Rectal smooth muscle tissue (tissue), 1 donor: ENCODE data around the gene TLR2.

ENCODE experiments used
- H3K27ac ChIP-seq: one replicate; pipeline ENCODE4 v1.7.0; 2013; ENCODE audit warnings: low read depth, low read length, inconsistent platforms
- H3K27me3 ChIP-seq: one replicate; pipeline ENCODE4 v1.7.0; 2013; ENCODE audit warnings: low read length; ENCODE audit not compliant: control insufficient read depth, insufficient read depth
- H3K36me3 ChIP-seq: one replicate; pipeline ENCODE4 v1.7.0; 2013; ENCODE audit warnings: low read length; ENCODE audit not compliant: control insufficient read depth, insufficient read depth
- H3K4me1 ChIP-seq: one replicate; pipeline ENCODE4 v1.7.0; 2013; ENCODE audit warnings: low read length; ENCODE audit not compliant: control insufficient read depth, insufficient read depth
- H3K4me3 ChIP-seq: one replicate; pipeline ENCODE4 v1.7.0; 2013; ENCODE audit warnings: low read length
- H3K9ac ChIP-seq: one replicate; pipeline ENCODE4 v1.7.0; 2013; ENCODE audit warnings: low read length

Gene TLR2

GRCh38 chr4:153725136-153725830 is 41.2 kb downstream of the TLR2 start:
- H3K9ac ChIP-seq: no peak overlapping the region
- no peaks in the 10 kb centered on the region for H3K36me3 ChIP-seq
- no peaks in the 10 kb centered on the region for H3K4me1 ChIP-seq
- H3K27me3 ChIP-seq: no peaks in the 10 kb centered on the region
- H3K4me3 ChIP-seq: no peak overlapping the region
- H3K27ac ChIP-seq: no peak overlapping the region

DNA sequence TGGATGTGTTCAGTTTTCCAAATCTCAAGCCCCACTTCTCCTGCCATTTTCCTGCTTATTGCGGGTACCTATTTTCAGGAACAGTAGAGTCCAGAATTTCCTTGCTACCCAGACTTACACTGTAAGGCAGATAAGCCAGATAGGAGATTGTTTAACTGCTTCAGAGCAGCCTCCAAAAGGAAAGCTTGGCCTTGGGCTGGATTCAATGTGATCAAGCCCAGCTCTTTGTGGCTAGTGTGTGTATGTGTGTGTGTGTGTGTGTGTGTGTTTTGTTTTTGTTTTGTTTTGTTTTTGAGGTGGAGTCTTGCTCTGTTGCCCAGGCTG is 41.7 kb downstream of the TLR2 start:
- H3K36me3 ChIP-seq: no peaks in the 10 kb centered on the region
- H3K9ac ChIP-seq: no peak overlapping the region
- H3K27me3 ChIP-seq: no peaks in the 10 kb centered on the region
- no peaks in the 10 kb centered on the region for H3K4me1 ChIP-seq
- H3K4me3 ChIP-seq: no peak overlapping the region
- H3K27ac ChIP-seq: no peak overlapping the region

GRCh38 chr4:153728151-153728550 is 44.1 kb downstream of the TLR2 start:
- no peak overlapping the region for H3K27ac ChIP-seq
- no peak overlapping the region for H3K4me3 ChIP-seq
- H3K4me1 ChIP-seq: no peaks in the 10 kb centered on the region
- no peaks in the 10 kb centered on the region for H3K36me3 ChIP-seq
- no peaks in the 10 kb centered on the region for H3K27me3 ChIP-seq
- H3K9ac ChIP-seq: no peak overlapping the region

DNA sequence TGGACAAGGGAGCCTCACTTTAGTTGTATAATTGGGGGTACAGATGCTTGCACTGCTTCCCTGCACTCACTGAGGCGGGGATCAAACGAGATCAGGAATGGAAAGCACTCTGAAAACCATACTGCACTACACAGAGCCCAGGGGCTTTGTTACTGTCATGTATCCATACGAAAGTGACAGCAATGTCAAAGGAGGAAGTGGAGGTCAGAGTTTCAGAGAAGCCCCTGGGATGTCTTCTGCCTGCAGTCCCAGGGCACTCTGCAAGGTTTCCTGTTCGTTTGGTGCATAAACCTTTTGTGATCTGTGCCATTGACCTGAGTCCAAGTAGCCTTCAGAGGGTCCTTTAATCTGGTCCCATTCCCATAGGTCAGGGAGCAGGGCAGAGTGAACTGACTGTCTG is 44.6 kb downstream of the TLR2 start:
- no peaks in the 10 kb centered on the region for H3K36me3 ChIP-seq
- no peak overlapping the region for H3K9ac ChIP-seq
- H3K4me1 ChIP-seq: no peaks in the 10 kb centered on the region
- no peaks in the 10 kb centered on the region for H3K27me3 ChIP-seq
- no peak overlapping the region for H3K27ac ChIP-seq
- H3K4me3 ChIP-seq: no peak overlapping the region

GRCh38 chr4:153729895-153730294 is 45.8 kb downstream of the TLR2 start:
- Histone ChIP-seq H3K27me3 (no peaks in the 10 kb centered on the region), H3K9ac (no peak overlapping the region), H3K27ac (no peak overlapping the region), H3K4me3 (no peak overlapping the region), H3K4me1 (no peaks in the 10 kb centered on the region), H3K36me3 (no peaks in the 10 kb centered on the region)

- no peaks in the 10 kb centered on the region for H3K4me1 ChIP-seq
- no peak overlapping the region for H3K27ac ChIP-seq
- H3K9ac ChIP-seq: no peak overlapping the region
- H3K4me3 ChIP-seq: no peak overlapping the region
- H3K36me3 ChIP-seq: no peaks in the 10 kb centered on the region
- H3K27me3 ChIP-seq: no peaks in the 10 kb centered on the region
Observed at GRCh38 chr4:153731239-153731638, 47.2 kb downstream of the TLR2 start.

GRCh38 chr4:153733751-153734448 is 49.8 kb downstream of the TLR2 start:
- Histone ChIP-seq H3K4me1 (no peaks in the 10 kb centered on the region), H3K9ac (no peak overlapping the region), H3K27ac (no peak overlapping the region), H3K4me3 (no peak overlapping the region), H3K36me3 (no peaks in the 10 kb centered on the region), H3K27me3 (no peaks in the 10 kb centered on the region)

DNA sequence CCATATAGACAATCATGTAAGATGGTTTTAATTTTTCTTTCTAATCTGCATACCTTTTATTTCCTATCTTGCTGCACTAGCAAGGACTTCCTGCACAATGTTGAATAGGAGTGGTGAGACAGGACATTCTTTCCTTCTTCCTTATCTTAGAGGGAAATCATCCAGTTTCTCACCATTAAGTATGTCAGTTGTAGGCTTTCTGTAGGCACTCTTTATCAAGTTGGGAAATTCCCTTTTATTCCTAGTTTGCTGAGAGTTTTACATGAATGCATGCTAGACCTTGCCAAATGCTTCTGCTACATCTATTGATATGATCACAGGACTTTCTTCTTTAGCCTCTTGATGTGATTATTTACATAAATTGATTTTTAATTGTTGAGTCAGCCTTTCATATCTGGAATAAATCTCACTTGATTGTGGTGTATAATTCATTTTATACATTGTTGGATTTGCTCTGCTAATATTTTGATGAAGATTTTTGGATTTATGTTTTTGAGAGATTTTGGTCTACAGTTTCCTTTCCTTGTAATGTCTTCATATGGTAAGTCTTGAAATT is 51.9 kb downstream of the TLR2 start:
- Histone ChIP-seq H3K9ac (no peak overlapping the region), H3K36me3 (no peaks in the 10 kb centered on the region), H3K4me1 (no peaks in the 10 kb centered on the region)

GRCh38 chr4:153741541-153741940 is 57.5 kb downstream of the TLR2 start:
- Histone ChIP-seq H3K27me3 (no peaks in the 10 kb centered on the region), H3K4me1 (no peaks in the 10 kb centered on the region), H3K36me3 (no peaks in the 10 kb centered on the region), H3K4me3 (no peak overlapping the region), H3K9ac (no peak overlapping the region), H3K27ac (no peak overlapping the region)

More for the DNA sequence above, 51.9 kb downstream of the TLR2 start:
- no peak overlapping the region for H3K27ac ChIP-seq
- H3K27me3 ChIP-seq: no peaks in the 10 kb centered on the region
- no peak overlapping the region for H3K4me3 ChIP-seq

- no peak overlapping the region for H3K27ac ChIP-seq
- H3K36me3 ChIP-seq: no peaks in the 10 kb centered on the region
- no peaks in the 10 kb centered on the region for H3K27me3 ChIP-seq
- no peaks in the 10 kb centered on the region for H3K4me1 ChIP-seq
- H3K9ac ChIP-seq: no peak overlapping the region
- no peak overlapping the region for H3K4me3 ChIP-seq
Observed at GRCh38 chr4:153745651-153746050, 61.6 kb downstream of the TLR2 start.

- H3K27ac ChIP-seq: no peak overlapping the region
- no peak overlapping the region for H3K4me3 ChIP-seq
- H3K9ac ChIP-seq: no peak overlapping the region
- H3K4me1 ChIP-seq: no peaks in the 10 kb centered on the region
- no peaks in the 10 kb centered on the region for H3K36me3 ChIP-seq
- no peaks in the 10 kb centered on the region for H3K27me3 ChIP-seq
Observed at GRCh38 chr4:153747406-153747955, 63.4 kb downstream of the TLR2 start.

- Histone ChIP-seq H3K27ac (no peak overlapping the region), H3K9ac (no peak overlapping the region), H3K36me3 (no peaks in the 10 kb centered on the region), H3K4me1 (no peaks in the 10 kb centered on the region), H3K4me3 (no peak overlapping the region), H3K27me3 (no peaks in the 10 kb centered on the region)
Observed at GRCh38 chr4:153748378-153748777, 64.3 kb downstream of the TLR2 start.
